GM12891 (cell line): Measurements from ENCODE around the gene CDH23.

ENCODE experiments used
- DNase-seq: peaks from one replicate; pipeline ENCODE4 v3.0.0; 2011; ENCODE audit warnings: low spot score; ENCODE audit not compliant: insufficient read length
- FAIRE-seq: peaks from 2 replicates; lab custom pipeline; 2011; peaks lifted over from hg19 to GRCh38; lab: Jason Lieb, UNC
- PAX5 ChIP-seq: IDR thresholded peaks from 2 replicates; pipeline ENCODE4 v1.6.1; 2011; ENCODE audit warnings: low read length, moderate library complexity, mild to moderate bottlenecking; ENCODE audit not compliant: insufficient read depth, severe bottlenecking
- POLR2A ChIP-seq: IDR thresholded peaks from 2 replicates; pipeline ENCODE4 v1.6.1; 2011; ENCODE audit warnings: low read depth, low read length, control low read depth
- POLR2AphosphoS5 ChIP-seq: IDR thresholded peaks from 2 replicates; pipeline ENCODE4 v1.6.1; 2011; ENCODE audit warnings: low read depth, low read length, control low read depth
- POU2F2 ChIP-seq: IDR thresholded peaks from 2 replicates; pipeline ENCODE4 v1.6.1; 2011; ENCODE audit warnings: low read depth, mild to moderate bottlenecking, control low read depth, low read length, moderate library complexity
- SPI1 ChIP-seq: IDR thresholded peaks from 2 replicates; pipeline ENCODE4 v1.6.1; 2011; ENCODE audit warnings: low read depth, low read length, control low read depth
- TAF1 ChIP-seq: IDR thresholded peaks from 2 replicates; pipeline ENCODE4 v1.6.1; 2011; ENCODE audit warnings: low read depth, low read length, control low read depth

Gene CDH23

GRCh38 chr10:71463111-71463510, 66.4 kb downstream of the CDH23 start:
- FAIRE-seq, result no peak
- DNase-seq, result no peak
- TF ChIP-seq TAF1 (no peak), PAX5 (no peak), POLR2A (no peak), POLR2AphosphoS5 (no peak), POU2F2 (no peak), SPI1 (no peak)

- FAIRE-seq (no peak), DNase-seq (no peak)
- TF ChIP-seq POU2F2 (no peak), POLR2A (no peak), SPI1 (no peak), POLR2AphosphoS5 (no peak), PAX5 (no peak), TAF1 (no peak)
Observed at GRCh38 chr10:71465551-71466252, 69.0 kb downstream of the CDH23 start.

- DNase-seq (no peak), FAIRE-seq (no peak)
- TF ChIP-seq POLR2A (no peak), POLR2AphosphoS5 (no peak), PAX5 (no peak), TAF1 (no peak), SPI1 (no peak), POU2F2 (no peak)
Observed at GRCh38 chr10:71466330-71466729, 69.6 kb downstream of the CDH23 start.

- DNase-seq (no peak), FAIRE-seq (no peak)
- no peak for TF ChIP-seq POLR2AphosphoS5
- TF ChIP-seq PAX5, result no peak
- TF ChIP-seq TAF1, result no peak
- no peak for TF ChIP-seq SPI1
- no peak for TF ChIP-seq POLR2A
- TF ChIP-seq POU2F2, result no peak
Observed at GRCh38 chr10:71467161-71467560, 70.4 kb downstream of the CDH23 start.

GRCh38 chr10:71467569-71468362, 71.0 kb downstream of the CDH23 start:
- TF ChIP-seq SPI1, result no peak
- no peak for TF ChIP-seq PAX5
- TF ChIP-seq POLR2A, result no peak
- no peak for TF ChIP-seq POLR2AphosphoS5
- no peak for TF ChIP-seq POU2F2
- TF ChIP-seq TAF1, result no peak
- DNase-seq (no peak), FAIRE-seq (no peak)

GRCh38 chr10:71468363-71469094, 71.8 kb downstream of the CDH23 start:
- no peak for TF ChIP-seq PAX5
- no peak for TF ChIP-seq TAF1
- no peak for TF ChIP-seq POLR2A
- no peak for TF ChIP-seq POU2F2
- no peak for TF ChIP-seq SPI1
- no peak for TF ChIP-seq POLR2AphosphoS5
- FAIRE-seq, result no peak
- DNase-seq, result no peak

- no peak for DNase-seq
- no peak for TF ChIP-seq POLR2A
- no peak for TF ChIP-seq SPI1
- no peak for TF ChIP-seq POU2F2
- no peak for TF ChIP-seq POLR2AphosphoS5
- TF ChIP-seq PAX5, result no peak
- TF ChIP-seq TAF1, result no peak
- no peak for FAIRE-seq
Observed at GRCh38 chr10:71471006-71471405, 74.3 kb downstream of the CDH23 start.

DNA sequence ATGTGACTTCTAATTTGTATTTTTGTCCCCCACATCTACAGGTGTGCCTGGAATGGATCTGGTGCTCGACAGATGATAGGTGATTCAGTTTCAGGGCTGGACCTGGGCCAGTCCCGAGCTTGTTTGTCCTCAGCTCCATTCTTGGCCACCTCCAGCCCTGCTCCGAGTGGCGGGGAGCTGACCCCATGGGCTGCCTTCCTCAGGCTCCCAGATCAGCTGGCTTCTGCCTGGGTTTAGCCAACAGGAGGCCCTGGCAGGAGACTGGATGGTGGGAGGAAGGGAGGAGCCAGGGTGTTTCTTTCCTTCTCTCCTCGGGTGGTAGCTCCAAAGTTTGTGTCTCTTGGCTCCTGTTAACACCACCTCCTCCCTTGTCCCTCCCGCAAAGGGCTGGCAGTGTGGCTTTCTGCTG, 75.2 kb downstream of the CDH23 start:
- FAIRE-seq (no peak), DNase-seq (no peak)
- TF ChIP-seq POU2F2, result no peak
- no peak for TF ChIP-seq POLR2AphosphoS5
- no peak for TF ChIP-seq PAX5
- TF ChIP-seq SPI1, result no peak
- TF ChIP-seq POLR2A, result no peak
- TF ChIP-seq TAF1, result no peak

DNA sequence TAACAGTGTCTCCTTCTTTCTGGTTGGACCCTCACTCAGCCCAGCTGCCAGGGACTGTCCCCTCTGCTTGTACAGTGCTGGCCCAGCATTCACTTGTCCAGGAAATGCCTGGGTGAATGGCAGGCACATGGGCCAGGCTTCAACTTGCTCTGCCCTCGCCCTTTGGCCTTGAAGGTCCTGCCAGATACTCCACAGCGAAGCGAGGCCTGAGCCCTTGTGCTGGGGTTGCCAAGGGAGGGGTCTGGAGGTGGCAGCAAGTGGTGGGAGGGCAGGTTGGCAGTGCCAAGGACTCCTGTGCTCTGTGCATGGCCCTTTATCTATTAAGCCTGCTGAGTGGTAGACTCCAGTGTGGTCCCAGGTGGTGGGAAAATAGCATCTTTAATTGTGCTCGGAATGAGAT, 75.7 kb downstream of the CDH23 start:
- TF ChIP-seq SPI1 (no peak), POLR2AphosphoS5 (no peak), POLR2A (no peak), POU2F2 (no peak), PAX5 (no peak), TAF1 (no peak)
- DNase-seq (no peak), FAIRE-seq (no peak)
